Stomach (tissue), 4 donors: ENCODE results near the gene MAP3K20.

Experiments used
- POLR2A ChIP-seq, 4 donors: fragments of 450-650 bp; IDR thresholded peaks; one replicate each; pipeline ENCODE4 v1.6.1; 2016; ENCODE audit warnings: antibody characterized with exemption in 4 of 4, control low read depth in 2 of 4, mild to moderate bottlenecking in 1 of 4, moderate library complexity in 1 of 4
- TF ChIP-seq, protein P1 (sequence below), 7 experiments: fragments of 450-650 bp in 4 of 7; fragments of 200-600 bp in 3 of 7; sonication (generic) in 3 of 7; IDR thresholded peaks; one replicate each; pipeline ENCODE4 v1.5.1; 2016 to 2019; ENCODE audit warnings: antibody characterized with exemption in 7 of 7, control low read depth in 2 of 7, mild to moderate bottlenecking in 1 of 7

DNA sequence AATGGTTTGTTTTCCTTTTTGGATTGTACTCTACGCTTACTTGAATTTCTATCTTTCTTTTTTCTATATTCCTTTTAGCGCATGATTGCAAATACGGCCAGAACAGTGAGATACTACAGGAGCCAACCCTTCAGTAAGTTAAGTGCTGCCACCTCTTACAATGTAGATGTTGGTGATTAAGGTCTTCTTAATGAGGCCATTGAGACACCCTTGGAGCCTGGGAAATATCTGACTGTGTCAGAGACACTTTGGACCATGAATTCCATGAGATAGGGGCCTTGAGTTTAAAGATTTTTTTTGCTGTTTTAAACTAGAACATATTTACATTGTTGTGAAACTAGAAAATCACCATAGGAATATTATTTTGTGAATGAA lies 27.1 kb upstream of the MAP3K20 start:
- TF ChIP-seq, protein P1, sequence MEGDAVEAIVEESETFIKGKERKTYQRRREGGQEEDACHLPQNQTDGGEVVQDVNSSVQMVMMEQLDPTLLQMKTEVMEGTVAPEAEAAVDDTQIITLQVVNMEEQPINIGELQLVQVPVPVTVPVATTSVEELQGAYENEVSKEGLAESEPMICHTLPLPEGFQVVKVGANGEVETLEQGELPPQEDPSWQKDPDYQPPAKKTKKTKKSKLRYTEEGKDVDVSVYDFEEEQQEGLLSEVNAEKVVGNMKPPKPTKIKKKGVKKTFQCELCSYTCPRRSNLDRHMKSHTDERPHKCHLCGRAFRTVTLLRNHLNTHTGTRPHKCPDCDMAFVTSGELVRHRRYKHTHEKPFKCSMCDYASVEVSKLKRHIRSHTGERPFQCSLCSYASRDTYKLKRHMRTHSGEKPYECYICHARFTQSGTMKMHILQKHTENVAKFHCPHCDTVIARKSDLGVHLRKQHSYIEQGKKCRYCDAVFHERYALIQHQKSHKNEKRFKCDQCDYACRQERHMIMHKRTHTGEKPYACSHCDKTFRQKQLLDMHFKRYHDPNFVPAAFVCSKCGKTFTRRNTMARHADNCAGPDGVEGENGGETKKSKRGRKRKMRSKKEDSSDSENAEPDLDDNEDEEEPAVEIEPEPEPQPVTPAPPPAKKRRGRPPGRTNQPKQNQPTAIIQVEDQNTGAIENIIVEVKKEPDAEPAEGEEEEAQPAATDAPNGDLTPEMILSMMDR (IDR thresholded peaks at IDR 0.05) = no peak
- no peak for TF ChIP-seq POLR2A (IDR thresholded peaks at IDR 0.05)
